22Rv1 (cell line): Measurements from ENCODE around the gene CNGB1.

ENCODE experiments used
- H3K27ac ChIP-seq: fragments of 450-650 bp; 2 replicates; pipeline ENCODE4 v1.5.1; 2017
- CTCF ChIP-seq: fragments of 450-650 bp; IDR thresholded peaks from 2 replicates; pipeline ENCODE4 v1.5.1; 2017; ENCODE audit warnings: mild to moderate bottlenecking
- ZFX ChIP-seq: fragments of 450-650 bp; IDR thresholded peaks from 2 replicates; pipeline ENCODE4 v1.6.1; 2017; ENCODE audit warnings: antibody characterized with exemption, borderline replicate concordance

Gene CNGB1

GRCh38 chr16:57889111-57889510 lies 81.8 kb downstream of the CNGB1 start:
- TF ChIP-seq CTCF (no peak), ZFX (no peak)

GRCh38 chr16:57888128-57888527 lies 82.8 kb downstream of the CNGB1 start:
- TF ChIP-seq ZFX (no peak), CTCF (no peak)
- H3K27ac ChIP-seq: no peak overlapping the region

More at GRCh38 chr16:57889111-57889510, 81.8 kb downstream of the CNGB1 start:
- no peak overlapping the region for H3K27ac ChIP-seq

GRCh38 chr16:57887711-57888110 lies 83.2 kb downstream of the CNGB1 start:
- H3K27ac ChIP-seq: no peak overlapping the region
- TF ChIP-seq CTCF (no peak), ZFX (no peak)

- TF ChIP-seq ZFX (no peak), CTCF (no peak)
- no peak overlapping the region for H3K27ac ChIP-seq
These were observed 84.5 kb downstream of the CNGB1 start for GRCh38 chr16:57886427-57886826.

GRCh38 chr16:57884655-57885133 lies 86.2 kb downstream of the CNGB1 start:
- TF ChIP-seq CTCF (no peak), ZFX (no peak)
- H3K27ac ChIP-seq: no peak overlapping the region

- TF ChIP-seq ZFX (no peak), CTCF (no peak)
- no peak overlapping the region for H3K27ac ChIP-seq
These were observed 86.8 kb downstream of the CNGB1 start for GRCh38 chr16:57883953-57884654.

GRCh38 chr16:57883480-57883879 lies 87.4 kb downstream of the CNGB1 start:
- H3K27ac ChIP-seq: no peak overlapping the region
- no peak for TF ChIP-seq ZFX
- no peak for TF ChIP-seq CTCF
